KMS-11 (cell line): Measurements from ENCODE around the gene CCDC28B.
A peak's percentile ranks its signal among the peaks of the same experiment; 100 is the strongest.

Source experiments
- H2AFZ ChIP-seq: fragments of 200-600 bp; sonication (generic); 2 replicates; pipeline ENCODE4 v1.6.1; 2016; ENCODE audit warnings: antibody characterized with exemption, mixed run types, low read depth
- H3K27ac ChIP-seq: fragments of 200-600 bp; sonication (generic); 2 replicates; pipeline ENCODE4 v1.6.1; 2016; ENCODE audit warnings: mild to moderate bottlenecking, mixed run types
- H3K27me3 ChIP-seq: fragments of 200-600 bp; sonication (generic); 2 replicates; pipeline ENCODE4 v1.6.1; 2017; ENCODE audit warnings: mild to moderate bottlenecking, low read depth, mixed run types, moderate library complexity; ENCODE audit not compliant: insufficient read depth
- H3K36me3 ChIP-seq: fragments of 200-600 bp; sonication (generic); 2 replicates; pipeline ENCODE4 v1.6.1; 2017; ENCODE audit warnings: mild to moderate bottlenecking, mixed run types; ENCODE audit not compliant: insufficient read depth
- H3K4me1 ChIP-seq: fragments of 200-600 bp; sonication (generic); 2 replicates; pipeline ENCODE4 v1.6.1; 2016; ENCODE audit warnings: mild to moderate bottlenecking, low read depth, mixed run types; ENCODE audit not compliant: poor library complexity, severe bottlenecking
- H3K4me2 ChIP-seq: fragments of 200-600 bp; sonication (generic); 2 replicates; pipeline ENCODE4 v1.7.0; 2016; ENCODE audit warnings: mild to moderate bottlenecking, mixed run types
- H3K4me3 ChIP-seq: fragments of 200-600 bp; sonication (generic); IDR thresholded peaks from 2 replicates; pipeline ENCODE4 v1.6.1; 2017; ENCODE audit warnings: low read depth, low read length, mixed read lengths; ENCODE audit not compliant: insufficient read depth
- H3K79me2 ChIP-seq: fragments of 200-600 bp; sonication (generic); 2 replicates; pipeline ENCODE4 v1.6.1; 2016; ENCODE audit warnings: low read depth, mixed run types; ENCODE audit not compliant: insufficient read depth
- H3K9ac ChIP-seq: fragments of 200-600 bp; sonication (generic); 2 replicates; pipeline ENCODE4 v1.6.1; 2016; ENCODE audit warnings: mild to moderate bottlenecking, mixed run types
- H4K20me1 ChIP-seq: fragments of 200-600 bp; sonication (generic); 2 replicates; pipeline ENCODE4 v1.6.1; 2016; ENCODE audit warnings: mild to moderate bottlenecking, mixed run types; ENCODE audit not compliant: insufficient read depth
- CTCF ChIP-seq: fragments of 200-600 bp; sonication (generic); conservative IDR thresholded peaks from 2 replicates; pipeline ENCODE4 v1.6.1; 2017; ENCODE audit warnings: low read depth, mild to moderate bottlenecking, antibody characterized with exemption, low read length, moderate library complexity, mixed read lengths

The CCDC28B gene

GRCh38 chr1:32181563-32181962, 18.8 kb upstream of the CCDC28B start:
- H3K27ac ChIP-seq, result no peak overlapping the region
- peaks cover 79% of the 10 kb centered on the region for H3K4me1 ChIP-seq
- H4K20me1 ChIP-seq, result no peaks in the 10 kb centered on the region; the same call in 1 of the 2 replicates
- H3K36me3 ChIP-seq, result peaks cover 25% of the 10 kb centered on the region; the same call in 1 of the 2 replicates
- H3K9ac ChIP-seq, result no peak overlapping the region
- no peaks in the 10 kb centered on the region for H3K27me3 ChIP-seq
- peaks cover 62% of the 10 kb centered on the region for H3K79me2 ChIP-seq
- H3K4me3 ChIP-seq, result no peak overlapping the region
- H2AFZ ChIP-seq, result no peak overlapping the region
- no peak for TF ChIP-seq CTCF
- H3K4me2 ChIP-seq, result peak overlapping the region; percentile 79

- Histone ChIP-seq H3K4me3 (no peak overlapping the region), H3K27ac (no peak overlapping the region), H3K4me1 (peaks cover 75% of the 10 kb centered on the region), H2AFZ (no peak overlapping the region), H3K27me3 (no peaks in the 10 kb centered on the region), H3K4me2 (peak overlapping the region; percentile 79; the same call in 1 of the 2 replicates), H3K36me3 (peaks cover 25% of the 10 kb centered on the region; the same call in 1 of the 2 replicates), H4K20me1 (no peaks in the 10 kb centered on the region; the same call in 1 of the 2 replicates), H3K9ac (no peak overlapping the region), H3K79me2 (peaks cover 67% of the 10 kb centered on the region)
- no peak for TF ChIP-seq CTCF
These were observed 18.3 kb upstream of the CCDC28B start for GRCh38 chr1:32182060-32182459.

GRCh38 chr1:32184650-32185049, 15.7 kb upstream of the CCDC28B start:
- Histone ChIP-seq H3K79me2 (peaks cover 70% of the 10 kb centered on the region), H4K20me1 (no peaks in the 10 kb centered on the region; the same call in 1 of the 2 replicates), H3K36me3 (peaks cover 28% of the 10 kb centered on the region; the same call in 1 of the 2 replicates), H3K4me1 (peaks cover 52% of the 10 kb centered on the region), H3K4me3 (no peak overlapping the region), H3K27me3 (no peaks in the 10 kb centered on the region), H3K9ac (no peak overlapping the region), H3K27ac (no peak overlapping the region), H3K4me2 (no peak overlapping the region), H2AFZ (no peak overlapping the region)
- TF ChIP-seq CTCF, result no peak

GRCh38 chr1:32186077-32186476, 14.3 kb upstream of the CCDC28B start:
- Histone ChIP-seq H3K27me3 (no peaks in the 10 kb centered on the region), H3K36me3 (peaks cover 30% of the 10 kb centered on the region; the same call in 1 of the 2 replicates), H3K27ac (no peak overlapping the region), H3K4me3 (no peak overlapping the region), H3K9ac (no peak overlapping the region), H4K20me1 (no peaks in the 10 kb centered on the region; the same call in 1 of the 2 replicates), H3K4me1 (peaks cover 46% of the 10 kb centered on the region), H3K4me2 (no peak overlapping the region), H3K79me2 (peaks cover 58% of the 10 kb centered on the region), H2AFZ (no peak overlapping the region)
- TF ChIP-seq CTCF, result no peak
